NT2/D1 (cell line): ENCODE results near the gene HNRNPR.

Experiments
- DNase-seq: peaks from one replicate; pipeline ENCODE4 v3.0.0-alpha.2; 2011; ENCODE audit warnings: low read depth, low spot score
- H3K27me3 ChIP-seq: 2 replicates; pipeline ENCODE4 v1.6.0; 2011; ENCODE audit warnings: mild to moderate bottlenecking; ENCODE audit not compliant: insufficient read length, insufficient read depth
- H3K36me3 ChIP-seq: 2 replicates; pipeline ENCODE4 v1.6.1; 2011; ENCODE audit warnings: mild to moderate bottlenecking, low read length, mixed read lengths; ENCODE audit not compliant: insufficient read depth, insufficient read length
- H3K4me1 ChIP-seq: 2 replicates; pipeline ENCODE4 v1.5.1; 2011; ENCODE audit not compliant: insufficient read depth, insufficient read length
- H3K4me3 ChIP-seq: 2 replicates; pipeline ENCODE4 v1.5.1; 2011; ENCODE audit warnings: low read depth; ENCODE audit not compliant: insufficient read length
- H3K9ac ChIP-seq: 2 replicates; pipeline ENCODE4 v1.6.0; 2011; ENCODE audit warnings: low read depth; ENCODE audit not compliant: insufficient read length
- H3K9me3 ChIP-seq: 2 replicates; pipeline ENCODE4 v1.5.1; 2011; ENCODE audit warnings: mild to moderate bottlenecking, low read length; ENCODE audit not compliant: insufficient read depth
- SUZ12 ChIP-seq: IDR thresholded peaks from 2 replicates; pipeline ENCODE4 v1.6.1; 2011; ENCODE audit not compliant: insufficient read length, insufficient read depth; ENCODE audit errors: extremely low read depth
- YY1 ChIP-seq: IDR thresholded peaks from 2 replicates; pipeline ENCODE4 v1.6.1; 2011; ENCODE audit not compliant: insufficient read length, insufficient read depth
- ZNF274 ChIP-seq: IDR thresholded peaks from 2 replicates; pipeline ENCODE4 v1.6.1; 2011; ENCODE audit warnings: mild to moderate bottlenecking, low read depth, low read length

Gene HNRNPR

DNA sequence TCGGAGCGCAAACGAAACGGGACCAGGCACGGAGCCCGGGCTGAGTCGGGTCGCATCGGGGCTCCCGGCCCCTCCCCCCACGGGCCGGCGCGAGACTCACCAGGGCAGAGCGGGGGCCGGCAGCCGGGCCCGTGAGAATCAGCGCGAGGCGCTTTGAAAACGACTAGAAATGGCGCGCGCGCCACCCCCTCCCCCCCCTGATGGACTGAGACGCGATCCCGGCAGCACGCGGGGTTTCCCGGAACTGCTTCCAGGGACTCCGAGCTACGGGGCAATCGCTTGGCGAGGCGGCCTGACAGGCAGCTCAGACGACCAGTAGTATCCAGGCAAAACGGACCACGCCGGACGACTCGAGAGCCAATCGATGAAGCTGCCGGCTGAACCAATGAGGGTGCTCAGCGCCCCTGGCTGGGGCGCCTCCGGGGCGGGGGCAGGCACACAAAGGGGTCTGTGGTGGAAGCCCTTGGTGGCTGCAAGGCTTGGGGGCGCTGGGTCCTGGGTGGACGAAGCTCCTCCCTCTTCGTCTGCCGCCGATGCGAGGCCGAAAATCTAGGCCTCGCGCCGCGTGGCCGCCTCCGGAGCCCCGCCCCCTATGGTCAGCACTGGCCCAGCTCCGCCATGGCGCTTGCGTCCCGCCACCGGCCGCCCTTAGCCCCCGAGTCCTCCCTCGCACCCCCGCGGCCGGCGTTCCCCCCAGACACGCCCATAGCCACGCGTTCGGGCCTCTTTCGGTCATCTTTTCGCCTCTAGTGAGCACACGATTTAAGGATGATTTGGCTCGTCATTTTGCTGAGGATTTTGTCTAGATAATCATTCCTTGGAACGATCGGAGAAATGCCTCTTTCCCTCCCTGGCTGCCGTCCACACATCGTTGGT is at the start of gene HNRNPR:
TSS of gene HNRNPR (minus strand) at position 174 of the 876 bp plus-strand sequence. CDS start 3,276 bp downstream, outside the sequence.
- DNase-seq: peak; percentile 98
- Histone ChIP-seq H3K9me3 (no peaks in the 10 kb centered on the region), H3K4me1 (no peaks in the 10 kb centered on the region), H3K4me3 (peak within 1 kb of the TSS; percentile 82), H3K27me3 (no peaks in the 10 kb centered on the region), H3K9ac (peak within 1 kb of the TSS; percentile 88), H3K36me3 (peaks cover 10% of the 10 kb centered on the region)
- TF ChIP-seq SUZ12 (no peak), ZNF274 (no peak), YY1 (no peak)

DNA sequence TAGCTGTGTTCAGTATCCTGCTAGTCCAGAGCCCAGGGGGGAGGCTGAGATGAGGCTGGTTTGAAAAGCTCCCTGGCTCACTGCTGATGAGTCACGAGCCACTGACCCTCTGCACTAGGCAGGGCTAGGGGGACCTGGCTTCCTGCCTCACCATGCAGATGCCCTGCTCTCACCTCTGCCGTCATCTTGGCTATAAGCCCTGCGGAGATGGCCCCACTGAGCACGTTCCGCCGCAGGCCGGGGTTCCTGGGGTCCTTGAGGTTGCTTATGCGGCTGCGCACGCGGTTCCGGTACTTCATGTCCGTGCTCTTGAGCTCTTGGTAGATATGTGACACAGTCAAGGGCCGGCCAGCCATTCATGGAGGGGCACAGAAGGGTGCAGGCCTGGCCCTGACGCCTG is 49.6 kb upstream of the HNRNPR start:
- peaks cover 88% of the 10 kb centered on the region for H3K27me3 ChIP-seq
- TF ChIP-seq ZNF274: no peak
- no peak for TF ChIP-seq SUZ12
- no peak for TF ChIP-seq YY1
- H3K9me3 ChIP-seq: no peaks in the 10 kb centered on the region
- no peaks in the 10 kb centered on the region for H3K36me3 ChIP-seq
- no peak for DNase-seq
- peaks cover 6% of the 10 kb centered on the region for H3K4me1 ChIP-seq
- H3K9ac ChIP-seq: no peak overlapping the region
- H3K4me3 ChIP-seq: no peak overlapping the region

DNA sequence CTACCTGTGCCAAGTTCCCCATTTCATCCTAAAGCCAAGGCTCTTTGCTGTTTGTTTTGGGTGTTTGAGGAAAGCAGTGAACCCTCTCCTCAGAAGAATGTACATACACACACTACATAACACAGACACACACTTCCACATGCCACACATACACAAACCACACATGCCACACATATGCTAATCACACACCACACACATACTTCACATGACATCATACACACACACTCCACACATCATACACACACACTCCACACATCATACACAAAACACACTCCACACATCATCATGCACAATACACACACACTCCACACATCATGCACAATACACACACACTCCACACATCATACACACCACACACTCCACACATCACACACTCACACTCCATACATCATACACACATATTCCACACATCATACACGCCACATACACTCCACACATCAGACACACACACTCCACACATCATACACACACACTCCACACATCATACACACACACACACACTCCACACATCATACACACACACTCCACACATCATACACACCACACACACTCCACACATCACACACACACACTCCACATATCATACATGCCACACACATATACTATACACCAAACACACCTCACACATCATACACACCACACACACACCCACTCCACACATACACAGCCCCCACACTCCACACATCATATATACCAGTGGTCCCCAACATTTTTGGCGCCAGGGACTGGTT is 48.2 kb upstream of the HNRNPR start:
- Histone ChIP-seq H3K9me3 (no peaks in the 10 kb centered on the region), H3K36me3 (no peaks in the 10 kb centered on the region), H3K4me3 (no peak overlapping the region), H3K9ac (no peak overlapping the region), H3K27me3 (peaks cover 86% of the 10 kb centered on the region), H3K4me1 (peaks cover 6% of the 10 kb centered on the region)
- TF ChIP-seq SUZ12: no peak
- TF ChIP-seq YY1: no peak
- TF ChIP-seq ZNF274: no peak
- no peak for DNase-seq

DNA sequence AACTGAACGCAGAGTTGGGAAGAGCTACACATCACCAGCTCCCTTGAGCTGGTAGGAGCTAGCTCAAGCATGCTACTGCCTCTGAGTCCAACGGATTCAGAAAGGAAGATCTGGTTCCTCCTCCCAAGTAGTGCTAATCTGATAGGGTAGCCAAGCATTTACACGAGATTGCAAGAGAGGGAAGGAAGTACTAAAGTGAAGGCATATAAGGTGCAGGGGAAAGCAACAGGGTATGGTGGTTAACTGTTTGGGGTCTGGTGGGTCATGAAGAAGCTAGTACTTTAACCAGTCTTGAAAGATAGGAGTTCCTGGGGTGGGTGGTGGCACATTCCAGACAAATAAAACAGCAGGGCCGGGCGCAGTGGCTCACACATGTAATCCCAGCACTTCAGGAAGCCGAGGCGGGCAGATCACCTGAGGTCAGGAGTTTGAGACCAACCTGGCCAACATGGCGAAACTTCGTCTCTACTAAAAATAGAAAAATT is 45.8 kb upstream of the HNRNPR start:
- no peaks in the 10 kb centered on the region for H3K9me3 ChIP-seq
- DNase-seq: no peak
- H3K4me3 ChIP-seq: no peak overlapping the region
- no peak for TF ChIP-seq ZNF274
- no peak for TF ChIP-seq YY1
- TF ChIP-seq SUZ12: no peak
- H3K36me3 ChIP-seq: no peaks in the 10 kb centered on the region
- H3K9ac ChIP-seq: no peak overlapping the region
- peaks cover 81% of the 10 kb centered on the region for H3K27me3 ChIP-seq
- H3K4me1 ChIP-seq: no peaks in the 10 kb centered on the region

DNA sequence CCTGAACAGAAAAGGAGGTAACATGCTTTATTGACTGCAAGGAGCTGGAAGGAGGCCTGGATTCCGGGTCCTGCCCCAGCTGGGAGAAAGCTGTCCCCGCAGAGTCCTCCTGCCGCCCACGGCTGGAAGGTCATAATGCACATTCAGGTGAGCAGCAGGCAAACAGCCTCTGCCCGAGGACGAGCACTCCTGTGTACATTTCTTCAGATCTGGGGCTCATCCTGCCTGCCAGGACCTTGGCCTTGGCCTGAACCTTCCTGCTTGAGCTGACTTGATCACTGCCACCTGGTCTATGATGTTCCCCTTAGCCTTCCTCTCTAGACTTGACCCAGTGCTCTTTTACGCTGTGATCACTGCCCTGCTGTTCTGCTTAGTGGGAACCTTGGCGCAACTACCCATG is 43.4 kb upstream of the HNRNPR start:
- Histone ChIP-seq H3K9me3 (no peaks in the 10 kb centered on the region), H3K36me3 (no peaks in the 10 kb centered on the region), H3K4me1 (no peaks in the 10 kb centered on the region), H3K4me3 (no peak overlapping the region), H3K9ac (no peak overlapping the region), H3K27me3 (peaks cover 75% of the 10 kb centered on the region)
- no peak for DNase-seq
- TF ChIP-seq SUZ12 (no peak), YY1 (no peak), ZNF274 (no peak)

DNA sequence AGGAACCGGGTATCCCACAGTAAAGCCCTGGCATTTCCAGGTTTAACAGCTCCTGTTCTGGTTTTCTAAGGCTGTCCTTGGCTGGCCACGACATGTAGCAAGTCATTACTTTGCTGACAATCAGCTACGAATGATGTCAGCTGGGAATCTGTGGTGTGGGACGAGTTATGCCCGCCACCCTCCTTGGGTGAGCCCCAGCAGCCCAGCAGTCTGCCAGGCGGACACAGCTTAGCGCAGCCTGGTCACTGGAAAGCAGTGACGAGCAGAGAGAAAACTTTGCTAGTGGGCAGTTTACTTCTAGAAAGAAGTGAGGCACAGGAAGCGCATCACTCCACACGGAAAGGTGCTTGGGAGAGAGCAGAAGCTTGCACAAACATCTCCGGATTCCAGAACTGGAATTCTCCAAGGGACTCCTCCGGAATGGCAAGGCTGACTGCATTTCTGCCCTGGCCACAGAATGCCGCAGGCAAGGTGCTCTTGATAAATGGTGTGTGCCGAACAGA is 41.1 kb upstream of the HNRNPR start:
- no peaks in the 10 kb centered on the region for H3K9me3 ChIP-seq
- TF ChIP-seq YY1 (no peak), SUZ12 (no peak), ZNF274 (no peak)
- no peak overlapping the region for H3K9ac ChIP-seq
- H3K27me3 ChIP-seq: peaks cover 82% of the 10 kb centered on the region
- no peaks in the 10 kb centered on the region for H3K4me1 ChIP-seq
- no peaks in the 10 kb centered on the region for H3K36me3 ChIP-seq
- H3K4me3 ChIP-seq: no peak overlapping the region
- no peak for DNase-seq

DNA sequence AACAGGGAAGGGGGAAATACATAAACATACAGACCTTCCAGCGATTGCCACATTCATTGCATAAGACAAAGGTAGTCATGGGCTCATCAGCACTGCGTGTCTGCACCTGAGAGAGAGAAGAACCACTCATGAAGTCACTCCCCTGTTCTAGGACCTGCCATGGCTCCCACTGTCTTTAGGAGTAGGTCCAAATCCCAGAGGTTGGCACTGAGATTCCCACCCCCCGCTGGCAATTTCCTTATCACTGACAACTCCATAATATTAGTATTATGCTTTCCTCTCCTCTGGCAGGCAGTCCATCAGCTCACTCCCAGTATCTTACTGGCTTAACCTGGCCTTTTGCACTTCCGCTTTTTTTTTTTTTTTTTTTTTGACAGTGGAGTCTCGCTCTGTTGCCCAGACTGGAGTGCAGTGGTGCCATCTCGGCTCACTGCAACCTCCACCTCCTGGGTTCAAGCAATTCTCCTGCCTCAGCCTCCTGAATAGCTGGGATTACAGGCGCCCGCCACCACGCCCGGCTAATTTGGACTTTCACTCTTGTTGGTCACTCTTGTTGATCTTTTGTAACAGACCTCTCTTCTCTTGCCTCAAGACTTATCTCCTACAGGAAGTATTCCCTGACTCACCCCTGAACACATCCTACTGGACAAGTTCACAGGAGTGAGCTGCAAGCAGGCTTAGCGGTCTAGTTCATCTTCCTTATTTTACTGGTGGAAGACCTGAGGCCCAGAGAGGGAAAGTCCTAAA is 40.4 kb upstream of the HNRNPR start:
- H3K9ac ChIP-seq: no peak overlapping the region
- TF ChIP-seq SUZ12 (no peak), YY1 (no peak), ZNF274 (no peak)

More for the DNA sequence above, 40.4 kb upstream of the HNRNPR start:
- no peak for DNase-seq
- Histone ChIP-seq H3K4me3 (no peak overlapping the region), H3K4me1 (no peaks in the 10 kb centered on the region), H3K27me3 (peaks cover 78% of the 10 kb centered on the region), H3K9me3 (no peaks in the 10 kb centered on the region), H3K36me3 (no peaks in the 10 kb centered on the region)
